HCT116 (cell line): ENCODE measurements around the gene TLN1. TPM values are rescaled to one million over a fixed set of nuclear protein-coding genes. Genes with fewer than 3 reads are reported as not detected.

Source experiments
- ATAC-seq: fragments of 200-7000 bp; cut with Tn5 transposase; 2 replicates; pipeline ENCODE4 v1.9.1; 2020; ENCODE audit warnings: mild to moderate bottlenecking, moderate library complexity
- BruUV-seq: library from RNA; stranded (reverse); fragments of 400-500 nt; replicated peaks from 2 replicates; lab custom pipeline; 2021; lab: Mats Ljungman, UMichigan
- CTCF ChIA-PET: fragments of 300-600 bp; sonication (Branson Sonifier 250); formaldehyde crosslinking; loops from one replicate; lab custom pipeline; 2021; ENCODE audit warnings: antibody characterized with exemption; lab: Charles Lee
- POLR2A ChIA-PET: fragments of 300-600, 350-600 bp; sonication (Branson Sonifier 250); formaldehyde crosslinking; loops from one replicate; lab custom pipeline; 2021; ENCODE audit warnings: antibody characterized with exemption; lab: Charles Lee
- RAD21 ChIA-PET, 2 experiments: fragments of 300-600 bp; sonication (Branson Sonifier 250); formaldehyde crosslinking; loops; one replicate each; lab custom pipeline; 2023; ENCODE audit warnings: low total read pairs in 2 of 2; ENCODE audit not compliant: uncharacterized antibody in 2 of 2, unreplicated experiment in 2 of 2, low non-redundant PET in 1 of 2; lab: Charles Lee
- DNase-seq: peaks from one replicate; pipeline ENCODE4 v3.0.0-alpha.2; 2010; ENCODE audit warnings: low read depth, low spot score
- H2AFZ ChIP-seq: fragments of 200-600 bp; shearing (Covaris generic), sonication (generic); 2 replicates; pipeline ENCODE4 v1.6.1; 2017; ENCODE audit warnings: low read depth, mixed run types, mixed read lengths, antibody characterized with exemption, low read length; ENCODE audit not compliant: poor library complexity, severe bottlenecking
- H3K27ac ChIP-seq: 2 replicates; pipeline ENCODE4 v1.5.1; 2012; ENCODE audit warnings: low read depth, low read length
- H3K27me3 ChIP-seq: fragments of 200-600 bp; sonication (generic); 2 replicates; pipeline ENCODE4 v1.6.1; 2016; ENCODE audit warnings: mixed run types, low read length, mixed read lengths; ENCODE audit not compliant: insufficient read depth
- H3K36me3 ChIP-seq, 2 experiments: fragments of 200-500 bp in 1 of 2; fragments of 200-600 bp in 1 of 2; sonication (Bioruptor generic) in 1 of 2; sonication (generic) in 1 of 2; 2 replicates each; pipeline versions ENCODE4 v1.5.1 to v1.6.1; 2014 to 2016; ENCODE audit warnings: low read length in 2 of 2, inconsistent platforms in 1 of 2, mixed read lengths in 1 of 2, mixed run types in 1 of 2; ENCODE audit not compliant: insufficient read depth in 2 of 2, control insufficient read depth in 1 of 2
- H3K4me1 ChIP-seq, 2 experiments: fragments of 200-600 bp in 1 of 2; sonication (generic) in 1 of 2; 2 replicates each; pipeline versions ENCODE4 v1.5.1 to v1.6.1; 2012 to 2017; ENCODE audit warnings: low read length in 2 of 2, inconsistent platforms in 1 of 2, mild to moderate bottlenecking in 1 of 2, mixed read lengths in 1 of 2, mixed run types in 1 of 2, moderate library complexity in 1 of 2; ENCODE audit not compliant: insufficient read depth in 2 of 2, control insufficient read depth in 1 of 2
- H3K4me2 ChIP-seq: fragments of 200-600 bp; sonication (generic); 2 replicates; pipeline ENCODE4 v1.6.1; 2017; ENCODE audit warnings: mixed run types, low read length, mixed read lengths
- H3K4me3 ChIP-seq, 2 experiments: fragments of 200-600 bp in 1 of 2; sonication (generic) in 1 of 2; replicated peaks in 1 of 2; 2 replicates each; pipeline ENCODE4 v1.5.1; 2011 to 2016; ENCODE audit warnings: low read length in 2 of 2, control low read depth in 1 of 2, low read depth in 1 of 2, mild to moderate bottlenecking in 1 of 2, mixed read lengths in 1 of 2, mixed run types in 1 of 2
- H3K79me2 ChIP-seq: fragments of 200-600 bp; sonication (generic); 2 replicates; pipeline ENCODE4 v1.6.1; 2017; ENCODE audit warnings: mild to moderate bottlenecking, mixed run types, low read length, moderate library complexity, mixed read lengths; ENCODE audit not compliant: insufficient read depth
- H3K9ac ChIP-seq: fragments of 200-600 bp; sonication (generic); 2 replicates; pipeline ENCODE4 v1.6.1; 2016; ENCODE audit warnings: low read length, mixed read lengths
- H3K9me2 ChIP-seq: fragments of 200-600 bp; sonication (generic), shearing (Covaris generic); 2 replicates; pipeline ENCODE4 v1.6.1; 2017; ENCODE audit warnings: mixed run types, mild to moderate bottlenecking, moderate library complexity; ENCODE audit not compliant: insufficient read depth
- H3K9me3 ChIP-seq, 2 experiments: fragments of 200-500 bp in 1 of 2; fragments of 200-600 bp in 1 of 2; sonication (Bioruptor generic) in 1 of 2; sonication (generic) in 1 of 2; 2 replicates each; pipeline ENCODE4 v1.6.1; 2014 to 2017; ENCODE audit warnings: low read length in 2 of 2, mixed read lengths in 2 of 2, inconsistent platforms in 1 of 2, low read depth in 1 of 2, mild to moderate bottlenecking in 1 of 2, mixed run types in 1 of 2, moderate library complexity in 1 of 2; ENCODE audit not compliant: control insufficient read depth in 1 of 2, insufficient read depth in 1 of 2
- H4K20me1 ChIP-seq: fragments of 200-600 bp; sonication (generic), shearing (Covaris generic); 2 replicates; pipeline ENCODE4 v1.6.1; 2017; ENCODE audit warnings: mixed run types, mild to moderate bottlenecking, moderate library complexity; ENCODE audit not compliant: insufficient read depth
- CBX3 ChIP-seq: IDR thresholded peaks from 2 replicates; pipeline ENCODE4 v1.6.1; 2012; ENCODE audit warnings: low read depth
- EZH2phosphoT487 ChIP-seq: fragments of 200-600 bp; IDR thresholded peaks from 2 replicates; pipeline ENCODE4 v1.6.1; 2018; ENCODE audit warnings: antibody characterized with exemption, borderline replicate concordance
- FOSL1 ChIP-seq: IDR thresholded peaks from 2 replicates; pipeline ENCODE4 v1.6.1; 2012; ENCODE audit warnings: low read depth
- JUND ChIP-seq: IDR thresholded peaks from 2 replicates; pipeline ENCODE4 v1.6.1; 2012
- MAX ChIP-seq: IDR thresholded peaks from 2 replicates; pipeline ENCODE4 v1.6.1; 2012
- POLR2A ChIP-seq: IDR thresholded peaks from 2 replicates; pipeline ENCODE4 v1.7.0; 2011; ENCODE audit warnings: borderline replicate concordance; ENCODE audit not compliant: insufficient read depth, insufficient read length; ENCODE audit errors: extremely low read depth
- REST ChIP-seq: IDR thresholded peaks from 2 replicates; pipeline ENCODE4 v1.6.1; 2012; ENCODE audit warnings: low read depth
- SP1 ChIP-seq: IDR thresholded peaks from 2 replicates; pipeline ENCODE4 v1.6.1; 2012; ENCODE audit warnings: low read depth
- SRF ChIP-seq: IDR thresholded peaks from 2 replicates; pipeline ENCODE4 v1.6.1; 2012; ENCODE audit warnings: low read depth
- TCF7L2 ChIP-seq: IDR thresholded peaks from 2 replicates; pipeline ENCODE4 v1.7.0; 2011; ENCODE audit warnings: borderline replicate concordance, inconsistent platforms; ENCODE audit not compliant: insufficient read depth, insufficient read length; ENCODE audit errors: extremely low read depth
- YY1 ChIP-seq: IDR thresholded peaks from 2 replicates; pipeline ENCODE4 v1.6.1; 2011; ENCODE audit warnings: low read length, low read depth, moderate library complexity, mild to moderate bottlenecking; ENCODE audit not compliant: insufficient replicate concordance; ENCODE audit errors: extremely low read depth
- intact Hi-C: fragments of 100-400 bp; cut with micrococcal nuclease; formaldehyde crosslinking; loops from 2 replicates; pipeline ENCODE4 v1.10.0; 2022
- total RNA-seq: library from RNA; stranded (reverse); gene quantifications from one replicate; pipeline ENCODE4 v1.2.1, GENCODE V29; 2021; ENCODE audit not compliant: unreplicated experiment
- TF ChIP-seq, protein P1 (sequence below): IDR thresholded peaks from 2 replicates; pipeline ENCODE4 v1.6.1; 2012
- TF ChIP-seq, protein P2 (sequence below), 3 experiments: fragments of 200-600 bp in 1 of 3; sonication (generic) in 1 of 3; IDR thresholded peaks in 2 of 3; conservative IDR thresholded peaks in 1 of 3; 2 replicates each; pipeline ENCODE4 v1.5.1; 2012 to 2017; ENCODE audit warnings: low read depth in 2 of 3, low read length in 2 of 3, antibody characterized with exemption in 1 of 3, borderline replicate concordance in 1 of 3, control low read depth in 1 of 3, mild to moderate bottlenecking in 1 of 3, mixed read lengths in 1 of 3, mixed run types in 1 of 3, moderate library complexity in 1 of 3; ENCODE audit not compliant: insufficient read depth in 1 of 3

The TLN1 gene
- total RNA-seq, 1 experiment from 2014 or later, result 144 TPM

DNA sequence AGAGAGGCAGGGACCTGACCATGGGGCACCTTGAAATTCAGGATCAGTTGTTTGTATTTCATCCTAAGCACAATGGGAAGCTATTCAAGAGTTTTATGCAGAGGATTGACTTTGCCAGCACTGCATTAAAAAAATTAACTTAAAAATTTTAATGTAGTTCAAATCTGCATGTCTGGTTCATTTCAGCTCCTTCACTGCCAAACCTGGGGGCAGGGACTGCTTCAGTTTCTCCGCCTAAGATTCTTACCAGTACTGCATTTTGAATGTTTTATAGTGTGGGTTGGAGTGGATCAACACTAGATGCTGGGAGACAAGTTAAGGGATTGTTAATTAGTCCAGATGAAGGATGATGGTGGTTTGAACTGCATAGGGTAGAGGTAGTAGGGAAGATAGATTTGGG, 37.8 kb upstream of the TLN1 start (continued):
- TF ChIP-seq CBX3 (no peak), EZH2phosphoT487 (no peak)
- TF ChIP-seq, all 23 proteins: peak for 0

DNA sequence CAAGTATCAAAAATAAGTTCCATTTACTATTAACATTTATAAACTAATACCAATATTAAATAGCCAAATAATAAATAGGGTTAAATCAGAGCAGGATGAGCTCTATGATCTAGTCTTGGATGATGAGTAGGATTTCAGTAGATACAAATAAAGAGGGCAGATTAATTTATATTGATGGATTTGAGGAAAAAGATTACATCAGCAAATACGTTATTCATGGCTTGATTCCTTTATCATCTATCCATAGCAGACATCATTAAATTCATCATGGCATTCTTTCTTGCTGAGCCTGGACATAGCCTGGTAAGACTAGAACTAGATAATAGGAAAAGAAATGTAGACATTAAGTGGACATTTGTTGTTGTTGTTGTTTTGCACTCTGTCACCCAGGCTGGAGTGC, 35.5 kb upstream of the TLN1 start:
- TF ChIP-seq TCF7L2, result no peak
- no TSS peak for BruUV-seq
- H3K9ac ChIP-seq, result no peak overlapping the region
- H2AFZ ChIP-seq, result no peak overlapping the region
- H3K4me3 ChIP-seq, result no peak overlapping the region
- CTCF ChIA-PET, result no interaction called here
- POLR2A ChIA-PET, result no interaction called here
- intact Hi-C loops, result no loop called here
- no peaks in the 10 kb centered on the region for H3K36me3 ChIP-seq
- H3K4me1 ChIP-seq, result peaks cover 0 to 6% of the 10 kb centered on the region in 2 experiments; a peak in 1 of 4 replicates
- ATAC-seq, result no peak
- no peak for DNase-seq
- RAD21 ChIA-PET, result no interaction called here
- peaks cover 8% of the 10 kb centered on the region; the same call in 1 of the 2 replicates for H3K79me2 ChIP-seq
- H3K9me3 ChIP-seq, result no peaks in the 10 kb centered on the region
- no peak overlapping the region for H3K27ac ChIP-seq
- H4K20me1 ChIP-seq, result no peaks in the 10 kb centered on the region
- H3K27me3 ChIP-seq, result no peaks in the 10 kb centered on the region
- no peak overlapping the region for H3K4me2 ChIP-seq
- H3K9me2 ChIP-seq, result no peaks in the 10 kb centered on the region

DNA sequence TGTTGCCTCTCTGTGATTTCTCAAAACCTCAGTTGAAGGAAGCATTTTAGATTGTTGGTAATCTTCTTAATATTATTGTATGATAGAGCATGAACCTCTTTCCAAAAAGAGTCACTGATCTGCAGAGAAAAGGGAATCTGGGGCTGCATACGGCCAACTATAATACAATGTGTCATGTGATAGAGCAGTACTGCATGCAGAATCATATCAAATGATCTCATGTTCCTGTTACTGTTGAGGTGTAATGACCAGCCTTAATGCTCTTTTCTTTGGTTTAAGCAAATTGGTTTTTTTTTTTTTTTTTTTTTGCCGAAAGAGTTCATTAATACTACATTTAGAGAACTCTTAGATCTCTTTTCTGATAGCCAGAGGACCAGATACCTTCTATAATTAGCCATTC, 35.0 kb upstream of the TLN1 start:
- ChIA-PET RAD21 (no interaction called here), CTCF (no interaction called here), POLR2A (no interaction called here)
- H3K27me3 ChIP-seq, result no peaks in the 10 kb centered on the region
- DNase-seq (no peak), ATAC-seq (no peak)
- H3K9me3 ChIP-seq, result no peaks in the 10 kb centered on the region
- intact Hi-C loops, result no loop called here
- H3K27ac ChIP-seq, result no peak overlapping the region
- no peaks in the 10 kb centered on the region for H3K9me2 ChIP-seq
- H3K9ac ChIP-seq, result no peak overlapping the region
- no peak for TF ChIP-seq YY1
- no peak for TF ChIP-seq JUND
- no peak for TF ChIP-seq EZH2phosphoT487
- TF ChIP-seq REST, result no peak
- TF ChIP-seq CBX3, result no peak
- no peak for TF ChIP-seq SP1
- TF ChIP-seq POLR2A, result no peak
- TF ChIP-seq, protein P1, sequence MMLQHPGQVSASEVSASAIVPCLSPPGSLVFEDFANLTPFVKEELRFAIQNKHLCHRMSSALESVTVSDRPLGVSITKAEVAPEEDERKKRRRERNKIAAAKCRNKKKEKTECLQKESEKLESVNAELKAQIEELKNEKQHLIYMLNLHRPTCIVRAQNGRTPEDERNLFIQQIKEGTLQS, result no peak
- TF ChIP-seq MAX, result no peak
- no peak for TF ChIP-seq SRF
- no peak for TF ChIP-seq TCF7L2
- TF ChIP-seq, protein P2, sequence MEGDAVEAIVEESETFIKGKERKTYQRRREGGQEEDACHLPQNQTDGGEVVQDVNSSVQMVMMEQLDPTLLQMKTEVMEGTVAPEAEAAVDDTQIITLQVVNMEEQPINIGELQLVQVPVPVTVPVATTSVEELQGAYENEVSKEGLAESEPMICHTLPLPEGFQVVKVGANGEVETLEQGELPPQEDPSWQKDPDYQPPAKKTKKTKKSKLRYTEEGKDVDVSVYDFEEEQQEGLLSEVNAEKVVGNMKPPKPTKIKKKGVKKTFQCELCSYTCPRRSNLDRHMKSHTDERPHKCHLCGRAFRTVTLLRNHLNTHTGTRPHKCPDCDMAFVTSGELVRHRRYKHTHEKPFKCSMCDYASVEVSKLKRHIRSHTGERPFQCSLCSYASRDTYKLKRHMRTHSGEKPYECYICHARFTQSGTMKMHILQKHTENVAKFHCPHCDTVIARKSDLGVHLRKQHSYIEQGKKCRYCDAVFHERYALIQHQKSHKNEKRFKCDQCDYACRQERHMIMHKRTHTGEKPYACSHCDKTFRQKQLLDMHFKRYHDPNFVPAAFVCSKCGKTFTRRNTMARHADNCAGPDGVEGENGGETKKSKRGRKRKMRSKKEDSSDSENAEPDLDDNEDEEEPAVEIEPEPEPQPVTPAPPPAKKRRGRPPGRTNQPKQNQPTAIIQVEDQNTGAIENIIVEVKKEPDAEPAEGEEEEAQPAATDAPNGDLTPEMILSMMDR (IDR thresholded peaks at IDR 0.05 in 2 of 3, conservative IDR thresholded peaks at IDR 0.05 in 1 of 3; ENCODE audit: borderline replicate concordance in 1 of 3, insufficient read depth in 1 of 3, low read depth in 2 of 3, low read length in 2 of 3), result no peak
- TF ChIP-seq FOSL1, result no peak
- no peaks in the 10 kb centered on the region for H3K36me3 ChIP-seq
- no peak overlapping the region for H3K4me2 ChIP-seq
- H3K4me1 ChIP-seq, result peaks cover 0 to 3% of the 10 kb centered on the region in 2 experiments; a peak in 1 of 4 replicates
- H2AFZ ChIP-seq, result no peak overlapping the region
- no TSS peak for BruUV-seq
- H3K79me2 ChIP-seq, result peaks cover 13% of the 10 kb centered on the region; the same call in 1 of the 2 replicates
- no peaks in the 10 kb centered on the region for H4K20me1 ChIP-seq
- no peak overlapping the region for H3K4me3 ChIP-seq
